K562 (cell line): Measurements from ENCODE around the gene CASKIN2. TPM values are rescaled to one million over a fixed set of nuclear protein-coding genes. Genes with fewer than 3 reads are reported as not detected.
A peak's percentile ranks its signal among the peaks of the same experiment; 100 is the strongest.

Source experiments
- BCL6 ChIP-seq: fragments of 250-450 bp; sonication (Bioruptor Pico); IDR thresholded peaks from 2 replicates; pipeline ENCODE4 v1.4.0; 2020
- COPS2 ChIP-seq: fragments of 450-650 bp; conservative IDR thresholded peaks from 2 replicates; pipeline ENCODE4 v1.6.1; 2016; ENCODE audit warnings: mild to moderate bottlenecking, moderate library complexity
- DNMT1 ChIP-seq: fragments of 450-650 bp; IDR thresholded peaks from 2 replicates; pipeline ENCODE4 v1.6.1; 2016; ENCODE audit warnings: antibody characterized with exemption, mild to moderate bottlenecking
- ELF4 ChIP-seq: fragments of 450-650 bp; formaldehyde crosslinking; IDR thresholded peaks from 2 replicates; pipeline ENCODE4 v1.4.0; 2022; ENCODE audit warnings: missing genetic modification characterization
- ETS2 ChIP-seq: IDR thresholded peaks from 2 replicates; pipeline ENCODE4 v1.6.1; 2016; ENCODE audit warnings: borderline replicate concordance, missing genetic modification characterization, mild to moderate bottlenecking, moderate library complexity, missing compliant biosample characterization; ENCODE audit not compliant: poor library complexity, severe bottlenecking
- FOSL1 ChIP-seq: fragments of 200-800 bp; sonication (Bioruptor generic); conservative IDR thresholded peaks from 2 replicates; pipeline ENCODE4 v1.6.1; 2016; ENCODE audit warnings: missing genetic modification characterization, missing compliant biosample characterization
- FOXP1 ChIP-seq: sonication (generic); formaldehyde crosslinking; IDR thresholded peaks from 2 replicates; pipeline ENCODE4 v1.8.0; 2022; ENCODE audit warnings: mild to moderate bottlenecking, missing genetic modification reagents
- HIVEP1 ChIP-seq: fragments of 250-450 bp; sonication (Bioruptor Pico); IDR thresholded peaks from 2 replicates; pipeline ENCODE4 v1.4.0; 2020; ENCODE audit warnings: mild to moderate bottlenecking
- HMG20A ChIP-seq: fragments of 450-650 bp; formaldehyde crosslinking; conservative IDR thresholded peaks from 2 replicates; pipeline ENCODE4 v1.4.0; 2020; ENCODE audit warnings: mild to moderate bottlenecking, mixed read lengths
- HMG20B ChIP-seq: fragments of 250-450 bp; sonication (Bioruptor Pico); IDR thresholded peaks from 2 replicates; pipeline ENCODE4 v1.5.0; 2021; ENCODE audit warnings: mild to moderate bottlenecking
- IFI16 ChIP-seq: fragments of 250-450 bp; sonication (Bioruptor Pico); IDR thresholded peaks from 2 replicates; pipeline ENCODE4 v2.1.2; 2022; ENCODE audit warnings: mild to moderate bottlenecking, inconsistent platforms
- JUN ChIP-seq, 2 experiments: sonication (generic) in 1 of 2; formaldehyde crosslinking in 1 of 2; IDR thresholded peaks; 2 replicates each; pipeline versions ENCODE4 v1.6.1 to v1.8.0; 2012 to 2022; ENCODE audit warnings: borderline replicate concordance in 2 of 2, mild to moderate bottlenecking in 2 of 2, improper control_type of control experiment in 1 of 2, low read depth in 1 of 2, low read length in 1 of 2, missing genetic modification reagents in 1 of 2
- KAT2B ChIP-seq: IDR thresholded peaks from one replicate; pipeline ENCODE4 v1.6.1; 2012; ENCODE audit warnings: low read depth, mild to moderate bottlenecking, control low read depth, inconsistent platforms, low read length, moderate library complexity
- MAFK ChIP-seq: IDR thresholded peaks from 2 replicates; pipeline ENCODE4 v1.6.1; 2011; ENCODE audit warnings: low read length, improper control_type of control experiment
- MEF2A ChIP-seq: IDR thresholded peaks from 2 replicates; pipeline ENCODE4 v1.6.1; 2011; ENCODE audit warnings: low read depth, mild to moderate bottlenecking, low read length, moderate library complexity; ENCODE audit not compliant: control insufficient read depth
- POLR3G ChIP-seq: IDR thresholded peaks from 2 replicates; pipeline ENCODE4 v1.6.1; 2011; ENCODE audit not compliant: insufficient read length, insufficient replicate concordance; ENCODE audit errors: extremely low read depth
- PTBP1 ChIP-seq: fragments of 200-400 bp; formaldehyde crosslinking; IDR thresholded peaks from 2 replicates; pipeline ENCODE4 v1.6.1; 2017; ENCODE audit warnings: low read depth, low read length
- PURB ChIP-seq: sonication (generic); formaldehyde crosslinking; IDR thresholded peaks from 2 replicates; pipeline ENCODE4 v1.9.0; 2021; ENCODE audit warnings: low read depth, mild to moderate bottlenecking, missing genetic modification reagents
- SAP30 ChIP-seq: fragments of 200-600 bp; sonication (generic); IDR thresholded peaks from 2 replicates; pipeline ENCODE4 v1.6.1; 2012; ENCODE audit warnings: borderline replicate concordance, low read depth, mild to moderate bottlenecking, moderate library complexity, low read length, control low read depth, inconsistent platforms; ENCODE audit not compliant: insufficient read depth, poor library complexity, severe bottlenecking
- SMAD4 ChIP-seq: fragments of 250-450 bp; sonication (Bioruptor Pico); conservative IDR thresholded peaks from 2 replicates; pipeline ENCODE4 v1.8.0; 2021; ENCODE audit warnings: inconsistent platforms, mild to moderate bottlenecking, moderate library complexity
- SMARCA5 ChIP-seq: fragments of 450-650 bp; IDR thresholded peaks from 2 replicates; pipeline ENCODE4 v1.6.1; 2016
- TFAM ChIP-seq: fragments of 250-450 bp; sonication (Bioruptor Pico); conservative IDR thresholded peaks from 2 replicates; pipeline ENCODE4 v1.5.0; 2021; ENCODE audit warnings: mild to moderate bottlenecking, moderate library complexity
- TRIM24 ChIP-seq, 2 experiments: fragments of 450-650 bp; IDR thresholded peaks; 2 replicates each; pipeline ENCODE4 v1.6.1; 2016
- ZNF174 ChIP-seq: fragments of 250-450 bp; sonication (Bioruptor Pico); IDR thresholded peaks from 2 replicates; pipeline ENCODE4 v1.4.0; 2020; ENCODE audit warnings: mild to moderate bottlenecking
- ZNF274 ChIP-seq: IDR thresholded peaks from 2 replicates; pipeline ENCODE4 v1.6.1; 2011; ENCODE audit warnings: low read depth, mild to moderate bottlenecking, low read length, moderate library complexity, borderline replicate concordance
- ZNF316 ChIP-seq: fragments of 450-650 bp; IDR thresholded peaks from 2 replicates; pipeline ENCODE4 v1.6.1; 2016
- polyA plus RNA-seq, 8 experiments: library from polyadenylated mRNA; depleted of rRNA in 4 of 8; stranded (reverse) in 5 of 8; unstranded in 3 of 8; fragments of >200 nt; fragmentation: Nextera tagmentation in 2 of 8; fragmentation: Illumina TruSeq in 1 of 8; extraction: Ambion mirVana in 2 of 8; extraction: Trizol in 1 of 8; gene quantifications; 2 replicates each; pipeline versions ENCODE4 v1.2.1 to v1.2.3, GENCODE V29; 2011 to 2014; ENCODE audit warnings: inconsistent platforms in 1 of 8, missing spikeins in 1 of 8
- total RNA-seq, 7 experiments: library from RNA; depleted of rRNA in 6 of 7; stranded (reverse); fragments of >200 nt in 6 of 7; fragmentation: Illumina TruSeq in 2 of 7; extraction: Trizol in 2 of 7; gene quantifications; 2 replicates each; pipeline versions ENCODE4 v1.2.1 to v1.2.3, GENCODE V29; 2011 to 2021; ENCODE audit warnings: low replicate concordance in 1 of 7
- TF ChIP-seq, protein P1 (sequence below): fragments of 250-450 bp; sonication (Bioruptor Pico); IDR thresholded peaks from 2 replicates; pipeline ENCODE4 v1.9.0; 2021; ENCODE audit warnings: mild to moderate bottlenecking
- TF ChIP-seq, protein P2 (sequence below): IDR thresholded peaks from 2 replicates; pipeline ENCODE4 v1.6.1; 2014; ENCODE audit warnings: antibody characterized with exemption
- TF ChIP-seq, protein P3 (sequence below): fragments of 250-450 bp; sonication (Bioruptor Pico); IDR thresholded peaks from 2 replicates; pipeline ENCODE4 v1.4.0; 2020

CASKIN2 gene
- total and polyA plus RNA-seq, 9 of the 15 experiments (the other 6 are each of a cell fraction or from before 2014, with no cell fraction given), result 0.01 to 12.2 (median 2.1) TPM

DNA sequence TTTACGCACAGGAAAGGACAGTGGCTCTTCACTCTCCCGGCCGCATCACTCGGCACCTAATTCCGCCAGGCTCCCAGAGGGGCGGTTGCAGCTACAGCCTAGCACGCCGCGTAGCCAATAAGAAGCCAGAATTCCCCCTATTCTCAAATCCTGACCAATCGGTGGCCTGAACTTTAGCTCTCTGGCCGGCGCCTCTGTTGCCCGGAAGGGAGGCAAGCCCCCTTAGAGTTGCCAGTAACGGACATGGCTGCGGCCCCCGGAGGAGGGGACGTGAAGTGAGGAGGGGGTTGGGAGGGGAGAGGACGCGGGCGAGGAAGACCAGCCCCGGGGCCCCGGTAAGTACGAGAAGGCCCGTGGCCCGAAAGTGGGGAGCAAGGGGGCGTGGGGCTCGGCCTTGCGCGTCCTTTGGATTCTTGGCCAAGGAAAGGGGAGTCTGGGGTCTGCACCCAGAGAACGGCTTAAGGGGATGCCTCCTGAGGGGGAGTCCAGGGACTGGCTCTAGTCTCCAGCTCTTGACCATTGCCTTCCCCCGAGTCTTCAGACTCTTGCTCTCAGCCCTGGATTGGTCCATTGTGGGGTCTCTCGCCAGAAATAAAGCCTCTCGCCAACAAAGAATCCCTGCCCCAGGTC is 58.8 kb downstream of the CASKIN2 start, which contains the start of gene TMEM94 (continued):
- TF ChIP-seq DNMT1, result no peak
- peak; percentile 68 for TF ChIP-seq SAP30
- no peak for TF ChIP-seq ZNF174 (CRISPR knock-in tag)
- TF ChIP-seq MAFK, result no peak
- TF ChIP-seq, protein P1, sequence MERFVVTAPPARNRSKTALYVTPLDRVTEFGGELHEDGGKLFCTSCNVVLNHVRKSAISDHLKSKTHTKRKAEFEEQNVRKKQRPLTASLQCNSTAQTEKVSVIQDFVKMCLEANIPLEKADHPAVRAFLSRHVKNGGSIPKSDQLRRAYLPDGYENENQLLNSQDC (CRISPR knock-in tag), result no peak
- no peak for TF ChIP-seq JUN (IDR thresholded peaks at IDR 0.05; ENCODE audit: borderline replicate concordance, low read depth, low read length)
- no peak for TF ChIP-seq JUN (CRISPR knock-in tag; IDR thresholded peaks at IDR 0.05; ENCODE audit: borderline replicate concordance)
- no peak for TF ChIP-seq HMG20A (CRISPR knock-in tag)
- no peak for TF ChIP-seq PURB (CRISPR knock-in tag)
- TF ChIP-seq IFI16 (CRISPR knock-in tag), result no peak
- TF ChIP-seq, protein P2, sequence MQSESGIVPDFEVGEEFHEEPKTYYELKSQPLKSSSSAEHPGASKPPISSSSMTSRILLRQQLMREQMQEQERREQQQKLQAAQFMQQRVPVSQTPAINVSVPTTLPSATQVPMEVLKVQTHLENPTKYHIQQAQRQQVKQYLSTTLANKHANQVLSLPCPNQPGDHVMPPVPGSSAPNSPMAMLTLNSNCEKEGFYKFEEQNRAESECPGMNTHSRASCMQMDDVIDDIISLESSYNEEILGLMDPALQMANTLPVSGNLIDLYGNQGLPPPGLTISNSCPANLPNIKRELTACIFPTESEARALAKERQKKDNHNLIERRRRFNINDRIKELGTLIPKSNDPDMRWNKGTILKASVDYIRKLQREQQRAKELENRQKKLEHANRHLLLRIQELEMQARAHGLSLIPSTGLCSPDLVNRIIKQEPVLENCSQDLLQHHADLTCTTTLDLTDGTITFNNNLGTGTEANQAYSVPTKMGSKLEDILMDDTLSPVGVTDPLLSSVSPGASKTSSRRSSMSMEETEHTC, result no peak
- TF ChIP-seq MEF2A, result no peak
- no peak for TF ChIP-seq ZNF274
- TF ChIP-seq BCL6 (CRISPR knock-in tag), result no peak
- TF ChIP-seq, protein P3, sequence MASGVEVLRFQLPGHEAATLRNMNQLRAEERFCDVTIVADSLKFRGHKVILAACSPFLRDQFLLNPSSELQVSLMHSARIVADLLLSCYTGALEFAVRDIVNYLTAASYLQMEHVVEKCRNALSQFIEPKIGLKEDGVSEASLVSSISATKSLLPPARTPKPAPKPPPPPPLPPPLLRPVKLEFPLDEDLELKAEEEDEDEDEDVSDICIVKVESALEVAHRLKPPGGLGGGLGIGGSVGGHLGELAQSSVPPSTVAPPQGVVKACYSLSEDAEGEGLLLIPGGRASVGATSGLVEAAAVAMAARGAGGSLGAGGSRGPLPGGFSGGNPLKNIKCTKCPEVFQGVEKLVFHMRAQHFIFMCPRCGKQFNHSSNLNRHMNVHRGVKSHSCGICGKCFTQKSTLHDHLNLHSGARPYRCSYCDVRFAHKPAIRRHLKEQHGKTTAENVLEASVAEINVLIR (CRISPR knock-in tag), result 0 out of 2 replicates have a peak, but pooled peaks have one; percentile 46
- TF ChIP-seq TRIM24 (IDR thresholded peaks at IDR 0.05), result no peak
- no peak for TF ChIP-seq ETS2 (tag)
- no peak for TF ChIP-seq HMG20B (CRISPR knock-in tag)
- no peak for TF ChIP-seq PTBP1
- no peak for TF ChIP-seq TFAM (CRISPR knock-in tag)
- TF ChIP-seq SMAD4 (CRISPR knock-in tag), result peak; percentile 40; the same call in 1 of the 2 replicates
- TF ChIP-seq FOSL1 (tag), result 0 out of 2 replicates have a peak, but pooled peaks have one; percentile 5
- no peak for TF ChIP-seq COPS2
- TF ChIP-seq KAT2B, result no peak
- no peak for TF ChIP-seq SMARCA5
- peak; percentile 99 for TF ChIP-seq ELF4
- peak; percentile 27; the same call in 1 of the 2 replicates for TF ChIP-seq FOXP1
- TF ChIP-seq HIVEP1 (CRISPR knock-in tag), result no peak
- TF ChIP-seq ZNF316, result no peak
- TF ChIP-seq POLR3G, result no peak
